Measurements from ENCODE around the gene PRMT5. TPM values are rescaled to one million over a fixed set of nuclear protein-coding genes. Genes with fewer than 3 reads are reported as not detected.

PRMT5 gene
- total RNA-seq: 67.2 and 73.1 TPM in 2 replicates
- polyA plus RNA-seq: 185 and 197 TPM in 2 replicates
- polyA plus RNA-seq (2011; cell fraction: cytosol; rRNA removed): 149 and 155 TPM in 2 replicates
- 153 and 169 TPM in 2 replicates for polyA plus RNA-seq (2011; cell fraction: nucleus; rRNA removed)
- polyA plus RNA-seq (2012): 59.8 and 91.5 TPM in 2 replicates
- 170 and 188 TPM in 2 replicates for polyA minus RNA-seq
- 142 TPM for polyA minus RNA-seq (2011; cell fraction: cytosol; rRNA and poly(A)+ RNA removed)
- polyA minus RNA-seq (2011; cell fraction: nucleus; rRNA and poly(A)+ RNA removed): 38.8 and 62.8 TPM in 2 replicates
- percentile 68 among the genes with signal in this experiment for Bru-seq, nascent RNA
- BruChase-seq, experiment 1, labeled RNA remaining after a 6-hour chase: percentile 93 among the genes with signal in this experiment
- percentile 82 among the genes with signal in this experiment for BruChase-seq, experiment 2, labeled RNA remaining after a 2-hour chase
- long read RNA-seq, transcript PRMT5-202 (17 exons, 2,531 nt): major isoform, 160 of 453 reads
- long read RNA-seq, transcript PRMT5-204 (17 exons, 2,418 nt): minor isoform, 6 of 453 reads
- long read RNA-seq, partial matches to known transcripts: 7 of 453 reads
- long read RNA-seq, other reads (novel, unspliced or antisense): 276 of 453 reads

DNA sequence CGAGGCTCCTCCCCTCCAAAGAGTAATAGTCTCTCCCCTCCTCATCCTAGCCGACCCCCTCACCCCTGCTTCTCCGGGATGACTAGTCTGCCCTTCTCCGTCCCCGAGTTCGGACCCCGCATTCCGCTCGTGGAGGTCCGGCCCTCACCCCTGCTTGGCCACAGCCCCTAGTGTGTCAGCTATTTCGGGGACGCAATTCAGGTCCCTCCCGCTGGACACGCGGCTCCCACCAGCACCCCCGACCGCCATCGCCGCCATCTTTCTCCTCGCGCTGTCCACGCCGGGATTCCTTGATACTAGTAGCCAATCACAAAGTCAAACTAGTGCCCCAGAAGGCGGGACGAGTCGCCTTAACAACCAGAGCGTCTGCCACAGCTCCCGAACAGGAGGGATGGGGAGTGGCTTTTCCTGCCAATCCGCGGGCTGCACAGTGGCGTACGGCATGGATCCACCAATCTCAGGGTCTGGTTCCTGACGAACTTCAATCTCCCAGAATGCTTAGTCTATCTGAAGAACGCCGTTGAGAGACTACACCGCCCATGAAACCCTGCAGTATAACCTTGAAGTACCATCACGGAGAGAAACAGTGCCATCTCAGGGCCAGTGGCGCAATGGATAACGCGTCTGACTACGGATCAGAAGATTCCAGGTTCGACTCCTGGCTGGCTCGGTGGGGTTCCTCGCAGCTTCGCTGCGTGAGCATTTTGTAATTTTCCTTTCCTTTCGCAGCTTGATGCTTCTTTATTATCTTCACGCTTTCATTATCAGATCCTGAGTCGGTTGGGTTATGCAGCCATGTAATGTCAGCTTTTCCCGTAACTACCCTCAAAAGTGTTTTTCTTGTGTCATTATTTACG is at the start of gene PRMT5:
PRMT5 (minus strand) TSS at position 273 of the 857 bp plus-strand sequence; CDS start at position 258, 15 bp downstream.
- H4K20me1 ChIP-seq (replicated peaks; ENCODE audit: control insufficient read depth, extremely low read depth, insufficient read depth, low read length): no peaks in the 10 kb centered on the region
- peak within 1 kb of the TSS; percentile 76 for H2AFZ ChIP-seq (ENCODE audit: low read depth, low read length)
- H3K9me1 ChIP-seq (replicated peaks; ENCODE audit: control insufficient read depth, extremely low read depth, insufficient read depth, low read length): no peaks in the 10 kb centered on the region
- intact Hi-C loops (cut with micrococcal nuclease) (loop anchor here (1.0 to 5.0 kb wide), 4 partner anchors 10 to 341 kb away; partner anchors contain the start of genes CDH24, DAD1 and RBM23), dilution Hi-C loops (cut with MboI; ENCODE audit: extremely low pct_ligation_motif_present, low sequenced_read_pairs) (no loop called here)
- H3K27ac ChIP-seq (ENCODE audit: insufficient read depth, low read depth, low read length): peak within 1 kb of the TSS; percentile 68
- ChIA-PET POLR2A (interaction anchor here (0.5 to 1.9 kb wide), 10 partner anchors 10 to 1274 kb away, joined by 3 to 12 read pairs (median 5); partner anchors contain the start of genes AJUBA, HAUS4 and RBM23), CTCF (interaction anchor here (0.7 to 3.1 kb wide), 24 partner anchors 10 to 369 kb away, joined by 3 to 46 read pairs (median 5); partner anchors contain the start of genes AJUBA, HAUS4 and RBM23)
- H3K79me2 ChIP-seq (ENCODE audit: control insufficient read depth, insufficient read depth, low read length): peaks cover 16% of the 10 kb centered on the region
- no peaks in the 10 kb centered on the region for H3K9me3 ChIP-seq (replicated peaks; ENCODE audit: control insufficient read depth, insufficient read depth, low read length)
- H3K4me3 ChIP-seq (replicated peaks in 1 of 3; ENCODE audit: insufficient read depth in 1 of 3, low read depth in 1 of 3, low read length in 3 of 3): peak within 1 kb of the TSS; percentile 66 to 95 (median 81)
- peak; percentile 69 for TF ChIP-seq MYC (IDR thresholded peaks at IDR 0.05; ENCODE audit: low read depth, low read length)
- peak; percentile 59 for TF ChIP-seq POLR2AphosphoS5 (IDR thresholded peaks at IDR 0.05; ENCODE audit: insufficient read depth, low read depth, low read length)
- TF ChIP-seq EZH2 (IDR thresholded peaks at IDR 0.05; ENCODE audit: borderline replicate concordance, low read depth, low read length, severe bottlenecking): no peak
- TF ChIP-seq, protein P1, sequence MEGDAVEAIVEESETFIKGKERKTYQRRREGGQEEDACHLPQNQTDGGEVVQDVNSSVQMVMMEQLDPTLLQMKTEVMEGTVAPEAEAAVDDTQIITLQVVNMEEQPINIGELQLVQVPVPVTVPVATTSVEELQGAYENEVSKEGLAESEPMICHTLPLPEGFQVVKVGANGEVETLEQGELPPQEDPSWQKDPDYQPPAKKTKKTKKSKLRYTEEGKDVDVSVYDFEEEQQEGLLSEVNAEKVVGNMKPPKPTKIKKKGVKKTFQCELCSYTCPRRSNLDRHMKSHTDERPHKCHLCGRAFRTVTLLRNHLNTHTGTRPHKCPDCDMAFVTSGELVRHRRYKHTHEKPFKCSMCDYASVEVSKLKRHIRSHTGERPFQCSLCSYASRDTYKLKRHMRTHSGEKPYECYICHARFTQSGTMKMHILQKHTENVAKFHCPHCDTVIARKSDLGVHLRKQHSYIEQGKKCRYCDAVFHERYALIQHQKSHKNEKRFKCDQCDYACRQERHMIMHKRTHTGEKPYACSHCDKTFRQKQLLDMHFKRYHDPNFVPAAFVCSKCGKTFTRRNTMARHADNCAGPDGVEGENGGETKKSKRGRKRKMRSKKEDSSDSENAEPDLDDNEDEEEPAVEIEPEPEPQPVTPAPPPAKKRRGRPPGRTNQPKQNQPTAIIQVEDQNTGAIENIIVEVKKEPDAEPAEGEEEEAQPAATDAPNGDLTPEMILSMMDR (IDR thresholded peaks at IDR 0.05; ENCODE audit: extremely low read depth in 1 of 2, insufficient read depth in 1 of 2, low read depth in 1 of 2, low read length in 2 of 2): no peak
- TF ChIP-seq, protein P2, sequence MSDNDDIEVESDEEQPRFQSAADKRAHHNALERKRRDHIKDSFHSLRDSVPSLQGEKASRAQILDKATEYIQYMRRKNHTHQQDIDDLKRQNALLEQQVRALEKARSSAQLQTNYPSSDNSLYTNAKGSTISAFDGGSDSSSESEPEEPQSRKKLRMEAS (IDR thresholded peaks at IDR 0.05; ENCODE audit: insufficient read depth, insufficient read length): no peak
- TF ChIP-seq POLR2A (IDR thresholded peaks at IDR 0.05; ENCODE audit: low read depth, low read length): peak; percentile 64
- TF ChIP-seq FOS (IDR thresholded peaks at IDR 0.05; ENCODE audit: borderline replicate concordance, insufficient read depth, low read length): no peak
- TF ChIP-seq GATA2 (IDR thresholded peaks at IDR 0.05; ENCODE audit: insufficient read depth, insufficient read length, low read depth, low read length): peak; percentile 65
- DNase-seq (ENCODE audit: low read depth, low spot score): peak; percentile 100
- H3K9ac ChIP-seq (replicated peaks; ENCODE audit: extremely low read depth, insufficient read depth, low read length): peak within 1 kb of the TSS; percentile 83
- H3K27me3 ChIP-seq (ENCODE audit: control insufficient read depth in 2 of 2, insufficient read depth in 2 of 2, low read length in 2 of 2): no peaks in the 10 kb centered on the region
- no TSS peak for BruUV-seq (replicated peaks)
- peak within 1 kb of the TSS; percentile 89 for H3K4me2 ChIP-seq (ENCODE audit: insufficient read depth, low read length)
- peak; percentile 100 for FAIRE-seq
- H3K36me3 ChIP-seq (ENCODE audit: control insufficient read depth in 2 of 2, extremely low read depth in 1 of 2, insufficient read depth in 2 of 2, low read length in 2 of 2): peaks cover 6 to 9% of the 10 kb centered on the region in 2 experiments
- H3K4me1 ChIP-seq (ENCODE audit: control insufficient read depth, extremely low read depth, insufficient read depth, low read length): peaks cover 16% of the 10 kb centered on the region

Measured in endothelial cell of umbilical vein (primary cell).